Stimulated activated CD4-positive, alpha-beta T cell treated with anti-CD3 and anti-CD28 coated beads, Interleukin-15, amount 100 ng/mL, for 24 hours (primary cell): ENCODE data around the gene SLC39A11.
"Not testable (repeated sequence)": the region's sequence is repeated elsewhere in the genome, so short reads cannot be mapped to it uniquely, and the experiment has no call there.

Experiments
- DNase-seq: peaks from one replicate; pipeline ENCODE4 v3.0.0-alpha.2; 2020

SLC39A11 gene

GRCh38 chr17:72812823-72813222 is 279.7 kb downstream of the SLC39A11 start:
- no peak for DNase-seq

GRCh38 chr17:72811976-72812687 is 280.4 kb downstream of the SLC39A11 start:
- DNase-seq: no peak

- DNase-seq: no peak
Observed at GRCh38 chr17:72810991-72811508, 281.4 kb downstream of the SLC39A11 start.

GRCh38 chr17:72806011-72806410 is 286.5 kb downstream of the SLC39A11 start:
- DNase-seq: no peak

GRCh38 chr17:72804949-72805707 is 287.4 kb downstream of the SLC39A11 start:
- DNase-seq: no peak

GRCh38 chr17:72802726-72803125 is 289.8 kb downstream of the SLC39A11 start:
- no peak for DNase-seq

- DNase-seq: no peak
Observed at GRCh38 chr17:72797142-72797541, 295.3 kb downstream of the SLC39A11 start.

GRCh38 chr17:72795941-72796340 is 296.5 kb downstream of the SLC39A11 start:
- DNase-seq: no peak

GRCh38 chr17:72794152-72794551 is 298.3 kb downstream of the SLC39A11 start:
- no peak for DNase-seq

- DNase-seq: no peak
Observed at GRCh38 chr17:72792771-72793170, 299.7 kb downstream of the SLC39A11 start.

GRCh38 chr17:72790190-72790589 is 302.3 kb downstream of the SLC39A11 start:
- DNase-seq: no peak

- DNase-seq: no peak
Observed at GRCh38 chr17:72789711-72790110, 302.8 kb downstream of the SLC39A11 start.

- no peak for DNase-seq
Observed at GRCh38 chr17:72788950-72789585, 303.4 kb downstream of the SLC39A11 start.

- no peak for DNase-seq
Observed at GRCh38 chr17:72786209-72786608, 306.3 kb downstream of the SLC39A11 start.

GRCh38 chr17:72782985-72783701 is 309.3 kb downstream of the SLC39A11 start:
- no peak for DNase-seq

- not testable (repeated sequence) for DNase-seq
Observed at GRCh38 chr17:72782437-72782836, 310.1 kb downstream of the SLC39A11 start.

GRCh38 chr17:72778169-72779151 is 314.0 kb downstream of the SLC39A11 start:
- DNase-seq: no peak

- no peak for DNase-seq
Observed at GRCh38 chr17:72775919-72776318, 316.6 kb downstream of the SLC39A11 start.

GRCh38 chr17:72775237-72775636 is 317.3 kb downstream of the SLC39A11 start:
- no peak for DNase-seq

- DNase-seq: no peak
Observed at GRCh38 chr17:72774236-72774635, 318.3 kb downstream of the SLC39A11 start.

GRCh38 chr17:72773225-72773624 is 319.3 kb downstream of the SLC39A11 start:
- DNase-seq: not testable (repeated sequence)
